Renal cortical epithelial cell (primary cell): ENCODE results near the gene SH3GL2. TPM values are rescaled to one million over a fixed set of nuclear protein-coding genes. Genes with fewer than 3 reads are reported as not detected.

ENCODE experiments used
- DNase-seq: peaks from one replicate; pipeline ENCODE4 v3.0.0-alpha.2; 2011; ENCODE audit warnings: low read depth
- total RNA-seq: library from RNA; depleted of rRNA; stranded (reverse); fragments of >200 nt; gene quantifications from 2 replicates; pipeline ENCODE4 v1.2.3, GENCODE V29; 2014

Gene SH3GL2
- total RNA-seq, 1 donor from 2014 or later = 0.25 TPM

- DNase-seq = peak; percentile 46
These were observed 232.1 kb downstream of the SH3GL2 start for GRCh38 chr9:17810728-17811571.

DNA sequence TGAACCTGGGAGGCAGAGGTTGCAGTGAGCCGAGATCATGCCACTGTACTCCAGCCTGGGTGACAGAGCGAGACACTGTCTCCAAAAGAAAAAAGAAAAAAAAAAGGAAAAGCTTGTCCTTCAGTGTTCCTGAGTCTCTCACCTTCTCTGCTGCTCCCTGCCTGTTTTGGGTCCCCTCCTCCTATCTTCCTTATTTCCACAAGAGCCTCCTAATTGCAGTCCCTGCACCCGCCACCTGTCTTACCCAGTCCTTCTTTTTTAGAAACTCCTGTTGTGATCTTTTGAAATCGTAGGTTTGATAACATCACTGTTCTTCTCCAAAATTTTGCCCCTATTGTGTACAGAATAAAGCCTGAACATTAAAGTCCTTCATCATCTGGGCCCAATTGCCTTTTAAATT lies 234.9 kb downstream of the SH3GL2 start:
- no peak for DNase-seq

- no peak for DNase-seq
These were observed 237.7 kb downstream of the SH3GL2 start for GRCh38 chr9:17816431-17817027.

- DNase-seq = no peak
These were observed 245.3 kb downstream of the SH3GL2 start for GRCh38 chr9:17824191-17824590.

- no peak for DNase-seq
These were observed 245.9 kb downstream of the SH3GL2 start for GRCh38 chr9:17824616-17825264.

GRCh38 chr9:17825265-17825659 lies 246.4 kb downstream of the SH3GL2 start:
- no peak for DNase-seq

GRCh38 chr9:17829064-17829463 lies 250.2 kb downstream of the SH3GL2 start:
- DNase-seq = no peak

DNA sequence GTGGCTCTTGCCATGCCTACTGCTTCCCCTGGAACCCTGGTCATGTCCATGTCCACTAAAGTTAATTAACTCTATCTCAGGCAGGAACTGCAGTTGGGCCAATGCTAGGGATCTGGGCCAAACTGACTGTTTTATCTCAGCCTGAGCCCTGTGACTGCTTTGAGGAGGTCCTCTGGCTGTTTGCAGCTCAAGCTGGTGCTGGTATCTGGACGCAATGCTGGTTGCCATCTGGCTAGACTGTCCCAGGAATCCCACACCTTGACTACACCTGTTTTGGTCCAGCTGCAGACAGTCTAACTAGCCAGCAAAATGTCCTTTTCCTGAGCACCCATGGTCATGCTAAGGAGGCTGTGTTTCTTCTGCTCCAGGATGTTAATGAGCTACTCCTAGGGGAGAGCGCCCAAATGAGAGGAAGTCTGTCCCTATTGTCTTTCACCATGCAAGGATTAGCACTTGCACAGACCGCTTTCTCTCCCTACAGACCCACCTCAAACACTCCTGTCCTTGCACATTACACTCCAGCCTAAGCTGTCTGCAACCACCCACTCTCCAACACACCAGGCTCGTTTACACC lies 251.0 kb downstream of the SH3GL2 start:
- no peak for DNase-seq

- DNase-seq = no peak
These were observed 253.9 kb downstream of the SH3GL2 start for GRCh38 chr9:17832812-17833211.

DNA sequence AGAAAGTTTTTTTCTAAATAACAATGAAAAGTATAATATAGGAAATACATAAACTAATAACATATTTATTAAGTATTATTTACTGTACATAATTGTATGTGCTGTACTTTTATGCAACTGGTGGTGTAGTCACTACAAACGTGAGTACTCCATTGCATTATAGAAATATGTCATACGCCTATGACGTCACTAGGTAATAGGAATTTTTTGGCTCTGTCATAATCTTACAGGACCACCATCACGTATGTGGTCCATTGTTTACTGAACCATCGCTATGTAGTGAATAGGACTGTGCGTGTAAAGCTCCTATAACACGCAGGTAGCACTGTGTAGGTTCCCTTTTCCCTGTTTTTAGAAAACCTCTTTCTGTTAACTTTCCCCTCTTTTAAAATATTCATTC lies 255.0 kb downstream of the SH3GL2 start:
- no peak for DNase-seq

DNA sequence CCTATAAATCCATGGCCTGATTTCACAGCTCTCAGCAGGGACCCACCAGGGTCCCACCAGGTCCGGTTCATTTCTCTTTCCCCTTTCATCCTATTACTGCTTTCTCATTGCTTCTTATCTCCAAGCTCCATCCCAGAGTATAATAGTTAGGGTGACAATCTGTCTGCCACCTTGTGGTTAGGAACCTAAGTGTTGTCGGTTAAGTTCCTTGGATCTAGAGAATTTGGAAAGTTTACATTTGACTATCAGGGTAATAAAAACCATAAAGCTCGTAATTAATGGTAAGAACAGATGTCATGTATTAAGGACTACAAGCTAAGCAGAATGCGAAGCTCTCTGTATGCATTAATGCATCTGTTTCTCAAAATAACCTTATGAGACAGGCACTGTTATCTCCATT lies 259.1 kb downstream of the SH3GL2 start:
- no peak for DNase-seq

GRCh38 chr9:17839776-17840175 lies 260.9 kb downstream of the SH3GL2 start:
- DNase-seq = no peak

DNA sequence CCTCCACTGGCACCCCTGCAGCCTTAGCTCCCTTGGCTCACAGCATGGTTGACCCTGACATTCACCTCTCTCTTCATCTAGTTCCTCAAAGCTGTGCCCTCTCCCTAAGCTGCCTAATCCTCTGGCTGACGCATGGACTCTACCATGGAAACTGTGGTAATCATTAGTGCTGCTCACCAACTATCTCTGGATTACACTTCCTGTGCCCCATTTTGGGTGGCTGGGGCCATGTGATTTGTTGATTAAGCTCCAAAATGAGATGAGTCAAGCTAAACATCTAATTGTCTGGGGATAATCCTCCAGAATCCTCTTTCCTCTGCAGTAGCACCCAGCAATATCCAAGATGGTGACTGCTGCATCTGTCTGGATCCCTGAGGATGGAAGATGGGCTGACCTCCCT lies 264.4 kb downstream of the SH3GL2 start:
- DNase-seq = no peak
